ENCODE measurements around the gene CLCN6.

DNA sequence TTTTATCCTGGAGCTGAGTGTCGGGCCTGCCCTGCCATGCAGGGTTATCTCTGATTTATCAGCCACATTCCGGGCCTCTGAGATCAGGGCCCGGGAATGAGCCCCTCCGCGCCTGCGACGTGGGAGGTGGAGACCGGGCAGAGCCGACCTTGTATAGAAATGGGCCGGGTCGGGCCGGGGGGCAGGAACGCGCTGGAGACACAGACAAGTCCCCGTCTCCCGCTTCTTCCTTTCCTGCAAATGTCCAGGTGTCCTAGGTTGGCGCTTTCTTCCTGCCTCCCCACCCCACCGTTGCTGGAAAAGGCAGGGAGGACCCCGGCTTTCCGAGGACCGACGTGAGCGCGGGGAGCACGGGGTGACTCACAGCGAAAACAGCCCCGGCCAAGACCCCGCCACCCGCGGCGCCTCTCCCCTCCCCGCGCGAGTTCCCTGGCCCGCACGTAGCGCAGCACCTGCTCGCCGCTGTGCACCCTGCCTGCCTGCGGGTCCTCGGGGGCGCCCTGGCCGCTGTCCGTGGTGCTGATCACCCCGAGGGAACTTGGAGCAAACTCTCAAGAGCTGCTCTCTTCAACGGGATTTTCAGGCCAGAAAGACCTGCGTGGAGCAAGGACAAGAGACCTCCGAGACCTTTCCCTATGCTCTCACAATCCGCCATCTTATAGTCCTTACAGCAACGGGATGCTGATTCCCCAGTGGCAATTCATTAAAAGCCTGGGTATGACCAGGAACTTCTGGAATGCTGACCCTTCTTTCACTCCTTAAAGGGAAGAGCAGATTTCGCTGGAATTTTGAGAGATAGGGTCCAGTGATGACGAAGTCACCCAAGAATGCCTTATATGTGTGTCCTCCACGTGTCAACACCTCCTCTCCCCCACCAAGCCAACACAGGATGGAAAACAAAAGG lies 53.2 kb downstream of the CLCN6 start:
- TF ChIP-seq, protein P1, sequence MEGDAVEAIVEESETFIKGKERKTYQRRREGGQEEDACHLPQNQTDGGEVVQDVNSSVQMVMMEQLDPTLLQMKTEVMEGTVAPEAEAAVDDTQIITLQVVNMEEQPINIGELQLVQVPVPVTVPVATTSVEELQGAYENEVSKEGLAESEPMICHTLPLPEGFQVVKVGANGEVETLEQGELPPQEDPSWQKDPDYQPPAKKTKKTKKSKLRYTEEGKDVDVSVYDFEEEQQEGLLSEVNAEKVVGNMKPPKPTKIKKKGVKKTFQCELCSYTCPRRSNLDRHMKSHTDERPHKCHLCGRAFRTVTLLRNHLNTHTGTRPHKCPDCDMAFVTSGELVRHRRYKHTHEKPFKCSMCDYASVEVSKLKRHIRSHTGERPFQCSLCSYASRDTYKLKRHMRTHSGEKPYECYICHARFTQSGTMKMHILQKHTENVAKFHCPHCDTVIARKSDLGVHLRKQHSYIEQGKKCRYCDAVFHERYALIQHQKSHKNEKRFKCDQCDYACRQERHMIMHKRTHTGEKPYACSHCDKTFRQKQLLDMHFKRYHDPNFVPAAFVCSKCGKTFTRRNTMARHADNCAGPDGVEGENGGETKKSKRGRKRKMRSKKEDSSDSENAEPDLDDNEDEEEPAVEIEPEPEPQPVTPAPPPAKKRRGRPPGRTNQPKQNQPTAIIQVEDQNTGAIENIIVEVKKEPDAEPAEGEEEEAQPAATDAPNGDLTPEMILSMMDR (IDR thresholded peaks at IDR 0.05), result peak in 2 of 5 experiments; percentile 8 to 22
- TF ChIP-seq EP300 (IDR thresholded peaks at IDR 0.05), result no peak
